Right ventricle myocardium superior (tissue), 1 donor: ENCODE measurements around the gene TEDC2. TPM values are rescaled to one million over a fixed set of nuclear protein-coding genes. Genes with fewer than 3 reads are reported as not detected.

ENCODE experiments used
- ATAC-seq: fragments of 200-7000 bp; cut with Tn5 transposase; one replicate; pipeline ENCODE4 v1.9.1; 2020; ENCODE audit warnings: mild to moderate bottlenecking; ENCODE audit not compliant: poor library complexity
- DNase-seq: peaks from one replicate; pipeline ENCODE4 v3.0.0-alpha.2; 2020
- intact Hi-C: fragments of 100-400 bp; cut with DNase I; formaldehyde crosslinking; loops from one replicate; pipeline ENCODE4 v1.11.2; 2022
- total RNA-seq: library from RNA; stranded (reverse); fragmentation: NEBNext Ultra II Directional; extraction: Animal tissue kit (Norgen Biotek cat#: 25700); gene quantifications from one replicate; pipeline ENCODE4 v1.2.1, GENCODE V29; 2021
- donor health status: DM: no; HTN: yes; CAD: no; lungs with severe emphysema.

Gene TEDC2
- total RNA-seq, 1 donor from 2014 or later, result 1.0 TPM

GRCh38 chr16:2500430-2500917 is 40.6 kb downstream of the TEDC2 start:
- DNase-seq, result no peak
- intact Hi-C loops, result loop anchor here (5.0 kb wide), 1 partner anchor 158 kb away; the partner anchor contains the start of gene ABCA3
- ATAC-seq, result no peak

- ATAC-seq (peak; percentile 83), DNase-seq (peak; percentile 91)
- intact Hi-C loops, result loop anchor here (5.0 kb wide), 1 partner anchor 159 kb away; the partner anchor contains the start of gene ABCA3
Observed at GRCh38 chr16:2500918-2501750, 41.2 kb downstream of the TEDC2 start.

- no peak for ATAC-seq
- intact Hi-C loops, result loop anchor here (5.0 kb wide), 1 partner anchor 160 kb away; the partner anchor contains the start of gene ABCA3
- no peak for DNase-seq
Observed at GRCh38 chr16:2501946-2502895, 42.3 kb downstream of the TEDC2 start.

- no peak for ATAC-seq
- DNase-seq, result no peak
Observed at GRCh38 chr16:2505695-2506094, 45.8 kb downstream of the TEDC2 start.

GRCh38 chr16:2507052-2507659 is 47.2 kb downstream of the TEDC2 start:
- peak; percentile 66 for DNase-seq
- peak; percentile 53 for ATAC-seq

More at GRCh38 chr16:2505695-2506094, 45.8 kb downstream of the TEDC2 start:
- intact Hi-C loops, result no loop called here

GRCh38 chr16:2507665-2508064 is 47.8 kb downstream of the TEDC2 start:
- peak; percentile 46 for ATAC-seq
- intact Hi-C loops, result no loop called here

More at GRCh38 chr16:2507052-2507659, 47.2 kb downstream of the TEDC2 start:
- intact Hi-C loops, result no loop called here

GRCh38 chr16:2508722-2509400 is 49.0 kb downstream of the TEDC2 start:
- intact Hi-C loops, result no loop called here
- ATAC-seq (no peak), DNase-seq (no peak)

More at GRCh38 chr16:2507665-2508064, 47.8 kb downstream of the TEDC2 start:
- DNase-seq, result peak; percentile 83

GRCh38 chr16:2511128-2511800 is 51.4 kb downstream of the TEDC2 start:
- DNase-seq (peak; percentile 80), ATAC-seq (no peak)
- intact Hi-C loops, result no loop called here

- intact Hi-C loops, result no loop called here
- no peak for ATAC-seq
- DNase-seq, result no peak
Observed at GRCh38 chr16:2511996-2512734, 52.3 kb downstream of the TEDC2 start.

- intact Hi-C loops, result no loop called here
- DNase-seq, result peak; percentile 44
- no peak for ATAC-seq
Observed at GRCh38 chr16:2512735-2513404, 53.0 kb downstream of the TEDC2 start.

- intact Hi-C loops, result no loop called here
- peak; percentile 89 for ATAC-seq
- peak; percentile 97 for DNase-seq
Observed at GRCh38 chr16:2513405-2514332, 53.8 kb downstream of the TEDC2 start, which contains the start of gene ATP6V0C. Gene ATP6V0C, plus strand, starts transcription at chr16:2513952. Its CDS starts 152 bp downstream, at chr16:2514104.
